H1 (cell line): ENCODE data around the gene ZNF398. TPM values are rescaled to one million over a fixed set of nuclear protein-coding genes. Genes with fewer than 3 reads are reported as not detected.

Source experiments
- HDAC6 ChIP-seq: IDR thresholded peaks from one replicate; pipeline ENCODE4 v1.7.1; 2012; ENCODE audit warnings: low read depth, mild to moderate bottlenecking, inconsistent platforms, low read length, moderate library complexity
- KDM5A ChIP-seq: fragments of 200-600 bp; IDR thresholded peaks from 2 replicates; pipeline ENCODE4 v1.7.1; 2012; ENCODE audit warnings: mild to moderate bottlenecking, low read length, inconsistent platforms, mixed read lengths
- MAFK ChIP-seq: IDR thresholded peaks from 2 replicates; pipeline ENCODE4 v1.6.1; 2012; ENCODE audit warnings: low read depth, mild to moderate bottlenecking, improper control_type of control experiment, low read length
- POU5F1 ChIP-seq: IDR thresholded peaks from 2 replicates; pipeline ENCODE4 v1.6.1; 2011; ENCODE audit warnings: low read depth, mild to moderate bottlenecking, low read length, moderate library complexity
- RAD21 ChIP-seq, 2 experiments: IDR thresholded peaks in 1 of 2; conservative IDR thresholded peaks in 1 of 2; 2 replicates each; pipeline ENCODE4 v1.6.1; 2011; ENCODE audit warnings: low read depth in 2 of 2, low read length in 2 of 2, improper control_type of control experiment in 1 of 2, inconsistent platforms in 1 of 2, mild to moderate bottlenecking in 1 of 2, moderate library complexity in 1 of 2
- polyA plus RNA-seq, 7 experiments: library from polyadenylated mRNA; depleted of rRNA in 3 of 7; stranded (reverse) in 5 of 7; unstranded in 2 of 7; fragments of >200 nt in 5 of 7; fragments of 200-250 nt in 2 of 7; gene quantifications; 1 replicate in 5 of 7; 2 replicates in 1 of 7; 4 replicates in 1 of 7; pipeline versions ENCODE4 v1.2.1 to v1.2.3, GENCODE V29; 2011 to 2013; ENCODE audit warnings: missing spikeins in 2 of 7, mixed read lengths in 2 of 7
- total RNA-seq: library from RNA; stranded (reverse); fragmentation: NEBNext Ultra II Directional; extraction: Animal tissue kit (Norgen Biotek cat#: 25700); gene quantifications from 2 replicates; pipeline ENCODE4 v1.2.1, GENCODE V29; 2021
- TF ChIP-seq, protein P1 (sequence below): fragments of 300-600 bp; sonication (generic); IDR thresholded peaks from 2 replicates; pipeline ENCODE4 v1.7.1; 2012; ENCODE audit warnings: low read length, moderate library complexity, mild to moderate bottlenecking, inconsistent platforms; ENCODE audit not compliant: insufficient replicate concordance
- TF ChIP-seq, protein P2 (sequence below): IDR thresholded peaks from 2 replicates; pipeline ENCODE4 v1.6.1; 2012; ENCODE audit warnings: inconsistent platforms
- TF ChIP-seq, protein P3 (sequence below), 3 experiments: IDR thresholded peaks; 1 replicate in 2 of 3; 2 replicates in 1 of 3; pipeline versions ENCODE4 v1.5.1 to v1.6.1; 2011; ENCODE audit warnings: low read length in 3 of 3, mild to moderate bottlenecking in 3 of 3, inconsistent platforms in 2 of 3, low read depth in 1 of 3, moderate library complexity in 1 of 3; ENCODE audit not compliant: insufficient read depth in 1 of 3; ENCODE audit errors: control extremely low read depth in 1 of 3

The ZNF398 gene
- total and polyA plus RNA-seq, 2 of the 8 experiments (the other 6 are each of a cell fraction or from before 2014, with no cell fraction given) = 52.7 to 63.5 TPM

DNA sequence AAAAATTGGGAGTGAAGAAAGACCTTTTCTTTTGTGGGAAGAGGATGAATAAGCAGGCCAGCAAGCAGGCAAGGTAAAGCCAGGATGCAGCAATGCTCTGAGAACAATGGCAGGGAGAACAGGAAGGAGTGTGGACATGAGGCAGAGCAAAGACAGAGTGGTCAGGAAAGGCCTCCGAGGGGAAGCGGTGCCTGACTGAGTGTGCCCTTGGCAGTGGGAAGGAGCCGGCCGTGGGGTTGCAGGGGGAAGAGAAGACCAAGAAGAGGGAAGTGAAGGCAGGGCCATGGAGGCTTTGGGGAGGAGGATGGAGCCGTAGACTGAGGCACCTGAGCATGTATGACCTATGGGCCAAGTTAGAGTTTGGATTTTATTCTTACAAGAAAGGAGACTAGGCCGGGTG is 70.3 kb downstream of the ZNF398 start (continued):
- TF ChIP-seq, protein P1, sequence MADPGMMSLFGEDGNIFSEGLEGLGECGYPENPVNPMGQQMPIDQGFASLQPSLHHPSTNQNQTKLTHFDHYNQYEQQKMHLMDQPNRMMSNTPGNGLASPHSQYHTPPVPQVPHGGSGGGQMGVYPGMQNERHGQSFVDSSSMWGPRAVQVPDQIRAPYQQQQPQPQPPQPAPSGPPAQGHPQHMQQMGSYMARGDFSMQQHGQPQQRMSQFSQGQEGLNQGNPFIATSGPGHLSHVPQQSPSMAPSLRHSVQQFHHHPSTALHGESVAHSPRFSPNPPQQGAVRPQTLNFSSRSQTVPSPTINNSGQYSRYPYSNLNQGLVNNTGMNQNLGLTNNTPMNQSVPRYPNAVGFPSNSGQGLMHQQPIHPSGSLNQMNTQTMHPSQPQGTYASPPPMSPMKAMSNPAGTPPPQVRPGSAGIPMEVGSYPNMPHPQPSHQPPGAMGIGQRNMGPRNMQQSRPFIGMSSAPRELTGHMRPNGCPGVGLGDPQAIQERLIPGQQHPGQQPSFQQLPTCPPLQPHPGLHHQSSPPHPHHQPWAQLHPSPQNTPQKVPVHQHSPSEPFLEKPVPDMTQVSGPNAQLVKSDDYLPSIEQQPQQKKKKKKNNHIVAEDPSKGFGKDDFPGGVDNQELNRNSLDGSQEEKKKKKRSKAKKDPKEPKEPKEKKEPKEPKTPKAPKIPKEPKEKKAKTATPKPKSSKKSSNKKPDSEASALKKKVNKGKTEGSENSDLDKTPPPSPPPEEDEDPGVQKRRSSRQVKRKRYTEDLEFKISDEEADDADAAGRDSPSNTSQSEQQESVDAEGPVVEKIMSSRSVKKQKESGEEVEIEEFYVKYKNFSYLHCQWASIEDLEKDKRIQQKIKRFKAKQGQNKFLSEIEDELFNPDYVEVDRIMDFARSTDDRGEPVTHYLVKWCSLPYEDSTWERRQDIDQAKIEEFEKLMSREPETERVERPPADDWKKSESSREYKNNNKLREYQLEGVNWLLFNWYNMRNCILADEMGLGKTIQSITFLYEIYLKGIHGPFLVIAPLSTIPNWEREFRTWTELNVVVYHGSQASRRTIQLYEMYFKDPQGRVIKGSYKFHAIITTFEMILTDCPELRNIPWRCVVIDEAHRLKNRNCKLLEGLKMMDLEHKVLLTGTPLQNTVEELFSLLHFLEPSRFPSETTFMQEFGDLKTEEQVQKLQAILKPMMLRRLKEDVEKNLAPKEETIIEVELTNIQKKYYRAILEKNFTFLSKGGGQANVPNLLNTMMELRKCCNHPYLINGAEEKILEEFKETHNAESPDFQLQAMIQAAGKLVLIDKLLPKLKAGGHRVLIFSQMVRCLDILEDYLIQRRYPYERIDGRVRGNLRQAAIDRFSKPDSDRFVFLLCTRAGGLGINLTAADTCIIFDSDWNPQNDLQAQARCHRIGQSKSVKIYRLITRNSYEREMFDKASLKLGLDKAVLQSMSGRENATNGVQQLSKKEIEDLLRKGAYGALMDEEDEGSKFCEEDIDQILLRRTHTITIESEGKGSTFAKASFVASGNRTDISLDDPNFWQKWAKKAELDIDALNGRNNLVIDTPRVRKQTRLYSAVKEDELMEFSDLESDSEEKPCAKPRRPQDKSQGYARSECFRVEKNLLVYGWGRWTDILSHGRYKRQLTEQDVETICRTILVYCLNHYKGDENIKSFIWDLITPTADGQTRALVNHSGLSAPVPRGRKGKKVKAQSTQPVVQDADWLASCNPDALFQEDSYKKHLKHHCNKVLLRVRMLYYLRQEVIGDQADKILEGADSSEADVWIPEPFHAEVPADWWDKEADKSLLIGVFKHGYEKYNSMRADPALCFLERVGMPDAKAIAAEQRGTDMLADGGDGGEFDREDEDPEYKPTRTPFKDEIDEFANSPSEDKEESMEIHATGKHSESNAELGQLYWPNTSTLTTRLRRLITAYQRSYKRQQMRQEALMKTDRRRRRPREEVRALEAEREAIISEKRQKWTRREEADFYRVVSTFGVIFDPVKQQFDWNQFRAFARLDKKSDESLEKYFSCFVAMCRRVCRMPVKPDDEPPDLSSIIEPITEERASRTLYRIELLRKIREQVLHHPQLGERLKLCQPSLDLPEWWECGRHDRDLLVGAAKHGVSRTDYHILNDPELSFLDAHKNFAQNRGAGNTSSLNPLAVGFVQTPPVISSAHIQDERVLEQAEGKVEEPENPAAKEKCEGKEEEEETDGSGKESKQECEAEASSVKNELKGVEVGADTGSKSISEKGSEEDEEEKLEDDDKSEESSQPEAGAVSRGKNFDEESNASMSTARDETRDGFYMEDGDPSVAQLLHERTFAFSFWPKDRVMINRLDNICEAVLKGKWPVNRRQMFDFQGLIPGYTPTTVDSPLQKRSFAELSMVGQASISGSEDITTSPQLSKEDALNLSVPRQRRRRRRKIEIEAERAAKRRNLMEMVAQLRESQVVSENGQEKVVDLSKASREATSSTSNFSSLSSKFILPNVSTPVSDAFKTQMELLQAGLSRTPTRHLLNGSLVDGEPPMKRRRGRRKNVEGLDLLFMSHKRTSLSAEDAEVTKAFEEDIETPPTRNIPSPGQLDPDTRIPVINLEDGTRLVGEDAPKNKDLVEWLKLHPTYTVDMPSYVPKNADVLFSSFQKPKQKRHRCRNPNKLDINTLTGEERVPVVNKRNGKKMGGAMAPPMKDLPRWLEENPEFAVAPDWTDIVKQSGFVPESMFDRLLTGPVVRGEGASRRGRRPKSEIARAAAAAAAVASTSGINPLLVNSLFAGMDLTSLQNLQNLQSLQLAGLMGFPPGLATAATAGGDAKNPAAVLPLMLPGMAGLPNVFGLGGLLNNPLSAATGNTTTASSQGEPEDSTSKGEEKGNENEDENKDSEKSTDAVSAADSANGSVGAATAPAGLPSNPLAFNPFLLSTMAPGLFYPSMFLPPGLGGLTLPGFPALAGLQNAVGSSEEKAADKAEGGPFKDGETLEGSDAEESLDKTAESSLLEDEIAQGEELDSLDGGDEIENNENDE = no peak
- TF ChIP-seq HDAC6 (no peak), KDM5A (no peak), RAD21 (IDR thresholded peaks at IDR 0.05 in 1 of 2, conservative IDR thresholded peaks at IDR 0.05 in 1 of 2; ENCODE audit: low read depth in 2 of 2, low read length in 2 of 2) (no peak), MAFK (no peak), POU5F1 (no peak)
- TF ChIP-seq, protein P2, sequence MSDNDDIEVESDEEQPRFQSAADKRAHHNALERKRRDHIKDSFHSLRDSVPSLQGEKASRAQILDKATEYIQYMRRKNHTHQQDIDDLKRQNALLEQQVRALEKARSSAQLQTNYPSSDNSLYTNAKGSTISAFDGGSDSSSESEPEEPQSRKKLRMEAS = no peak
- TF ChIP-seq, protein P3, sequence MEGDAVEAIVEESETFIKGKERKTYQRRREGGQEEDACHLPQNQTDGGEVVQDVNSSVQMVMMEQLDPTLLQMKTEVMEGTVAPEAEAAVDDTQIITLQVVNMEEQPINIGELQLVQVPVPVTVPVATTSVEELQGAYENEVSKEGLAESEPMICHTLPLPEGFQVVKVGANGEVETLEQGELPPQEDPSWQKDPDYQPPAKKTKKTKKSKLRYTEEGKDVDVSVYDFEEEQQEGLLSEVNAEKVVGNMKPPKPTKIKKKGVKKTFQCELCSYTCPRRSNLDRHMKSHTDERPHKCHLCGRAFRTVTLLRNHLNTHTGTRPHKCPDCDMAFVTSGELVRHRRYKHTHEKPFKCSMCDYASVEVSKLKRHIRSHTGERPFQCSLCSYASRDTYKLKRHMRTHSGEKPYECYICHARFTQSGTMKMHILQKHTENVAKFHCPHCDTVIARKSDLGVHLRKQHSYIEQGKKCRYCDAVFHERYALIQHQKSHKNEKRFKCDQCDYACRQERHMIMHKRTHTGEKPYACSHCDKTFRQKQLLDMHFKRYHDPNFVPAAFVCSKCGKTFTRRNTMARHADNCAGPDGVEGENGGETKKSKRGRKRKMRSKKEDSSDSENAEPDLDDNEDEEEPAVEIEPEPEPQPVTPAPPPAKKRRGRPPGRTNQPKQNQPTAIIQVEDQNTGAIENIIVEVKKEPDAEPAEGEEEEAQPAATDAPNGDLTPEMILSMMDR (IDR thresholded peaks at IDR 0.05; ENCODE audit: control extremely low read depth in 1 of 3, insufficient read depth in 1 of 3, low read depth in 1 of 3, low read length in 3 of 3) = no peak
